Vagina (tissue), 2 donors: Measurements from ENCODE around the gene SMAP1.

Source experiments
- POLR2A ChIP-seq, 2 donors: fragments of 450-650 bp; IDR thresholded peaks; one replicate each; pipeline ENCODE4 v1.6.1; 2017; ENCODE audit warnings: antibody characterized with exemption in 2 of 2, mild to moderate bottlenecking in 2 of 2, moderate library complexity in 2 of 2
- TF ChIP-seq, protein P1 (sequence below), 3 experiments: fragments of 450-650 bp in 2 of 3; fragments of 200-600 bp in 1 of 3; sonication (generic) in 1 of 3; IDR thresholded peaks; one replicate each; pipeline ENCODE4 v1.5.1; 2017 to 2019; ENCODE audit warnings: antibody characterized with exemption in 3 of 3, mild to moderate bottlenecking in 2 of 3, moderate library complexity in 2 of 3

GRCh38 chr6:70735513-70735912 is 67.8 kb downstream of the SMAP1 start:
- TF ChIP-seq, protein P1, sequence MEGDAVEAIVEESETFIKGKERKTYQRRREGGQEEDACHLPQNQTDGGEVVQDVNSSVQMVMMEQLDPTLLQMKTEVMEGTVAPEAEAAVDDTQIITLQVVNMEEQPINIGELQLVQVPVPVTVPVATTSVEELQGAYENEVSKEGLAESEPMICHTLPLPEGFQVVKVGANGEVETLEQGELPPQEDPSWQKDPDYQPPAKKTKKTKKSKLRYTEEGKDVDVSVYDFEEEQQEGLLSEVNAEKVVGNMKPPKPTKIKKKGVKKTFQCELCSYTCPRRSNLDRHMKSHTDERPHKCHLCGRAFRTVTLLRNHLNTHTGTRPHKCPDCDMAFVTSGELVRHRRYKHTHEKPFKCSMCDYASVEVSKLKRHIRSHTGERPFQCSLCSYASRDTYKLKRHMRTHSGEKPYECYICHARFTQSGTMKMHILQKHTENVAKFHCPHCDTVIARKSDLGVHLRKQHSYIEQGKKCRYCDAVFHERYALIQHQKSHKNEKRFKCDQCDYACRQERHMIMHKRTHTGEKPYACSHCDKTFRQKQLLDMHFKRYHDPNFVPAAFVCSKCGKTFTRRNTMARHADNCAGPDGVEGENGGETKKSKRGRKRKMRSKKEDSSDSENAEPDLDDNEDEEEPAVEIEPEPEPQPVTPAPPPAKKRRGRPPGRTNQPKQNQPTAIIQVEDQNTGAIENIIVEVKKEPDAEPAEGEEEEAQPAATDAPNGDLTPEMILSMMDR (IDR thresholded peaks at IDR 0.05): no peak
- no peak for TF ChIP-seq POLR2A (IDR thresholded peaks at IDR 0.05)
